Skeletal muscle satellite cell (primary cell): ENCODE results near the gene NT5C2.
"Not testable (repeated sequence)": the region's sequence is repeated elsewhere in the genome, so short reads cannot be mapped to it uniquely, and the experiment has no call there.

Source experiments
- H3K27me3 ChIP-seq: 2 replicates; pipeline ENCODE4 v1.7.0; 2013; ENCODE audit warnings: low read length; ENCODE audit not compliant: control insufficient read depth, insufficient read depth
- H3K36me3 ChIP-seq: 2 replicates; pipeline ENCODE4 v1.7.0; 2013; ENCODE audit warnings: mild to moderate bottlenecking, control low read depth, low read length; ENCODE audit not compliant: insufficient read depth
- H3K4me1 ChIP-seq: 2 replicates; pipeline ENCODE4 v1.7.0; 2013; ENCODE audit warnings: low read length; ENCODE audit not compliant: control insufficient read depth, insufficient read depth
- H3K4me2 ChIP-seq: 2 replicates; pipeline ENCODE4 v1.7.0; 2013; ENCODE audit warnings: mild to moderate bottlenecking, low read length
- H3K4me3 ChIP-seq: 2 replicates; pipeline ENCODE4 v1.7.0; 2013; ENCODE audit warnings: low read length
- H3K9ac ChIP-seq: 2 replicates; pipeline ENCODE4 v1.7.0; 2013; ENCODE audit warnings: mild to moderate bottlenecking, low read depth, low read length, moderate library complexity
- H3K9me3 ChIP-seq: replicated peaks from 2 replicates; pipeline ENCODE4 v1.7.0; 2013; ENCODE audit warnings: mild to moderate bottlenecking, control low read depth, low read length

The NT5C2 gene

GRCh38 chr10:103181244-103181643 is 11.8 kb downstream of the NT5C2 start:
- Histone ChIP-seq H3K4me2 (peak overlapping the region; percentile 14), H3K4me1 (peaks cover 24% of the 10 kb centered on the region), H3K9me3 (no peaks in the 10 kb centered on the region), H3K4me3 (no peak overlapping the region), H3K9ac (peak overlapping the region; percentile 40), H3K27me3 (no peaks in the 10 kb centered on the region), H3K36me3 (peaks cover 38% of the 10 kb centered on the region)

GRCh38 chr10:103180491-103180890 is 12.6 kb downstream of the NT5C2 start:
- Histone ChIP-seq H3K36me3 (peaks cover 39% of the 10 kb centered on the region), H3K9ac (no peak overlapping the region), H3K27me3 (no peaks in the 10 kb centered on the region), H3K9me3 (no peaks in the 10 kb centered on the region), H3K4me3 (no peak overlapping the region), H3K4me1 (peaks cover 24% of the 10 kb centered on the region), H3K4me2 (no peak overlapping the region)

- no peaks in the 10 kb centered on the region for H3K9me3 ChIP-seq
- H3K36me3 ChIP-seq, result peaks cover 60% of the 10 kb centered on the region
- peaks cover 3% of the 10 kb centered on the region for H3K4me1 ChIP-seq
- H3K4me3 ChIP-seq, result no peak overlapping the region
- no peak overlapping the region for H3K9ac ChIP-seq
- no peak overlapping the region for H3K4me2 ChIP-seq
- H3K27me3 ChIP-seq, result no peaks in the 10 kb centered on the region
These were observed 15.9 kb downstream of the NT5C2 start for GRCh38 chr10:103177123-103177522.

- H3K4me1 ChIP-seq, result no peaks in the 10 kb centered on the region
- no peaks in the 10 kb centered on the region for H3K9me3 ChIP-seq
- H3K4me3 ChIP-seq, result no peak overlapping the region
- peaks cover 68% of the 10 kb centered on the region for H3K36me3 ChIP-seq
- no peak overlapping the region for H3K4me2 ChIP-seq
- no peak overlapping the region for H3K9ac ChIP-seq
- no peaks in the 10 kb centered on the region for H3K27me3 ChIP-seq
These were observed 17.3 kb downstream of the NT5C2 start for GRCh38 chr10:103175580-103176285.

- H3K9me3 ChIP-seq, H3K4me2 ChIP-seq, H3K4me1 ChIP-seq, H3K4me3 ChIP-seq, H3K9ac ChIP-seq, H3K27me3 ChIP-seq: not testable (repeated sequence)
- peaks cover 58% of the 10 kb centered on the region for H3K36me3 ChIP-seq
These were observed 18.7 kb downstream of the NT5C2 start for GRCh38 chr10:103174324-103174723.

GRCh38 chr10:103171278-103171677 is 21.8 kb downstream of the NT5C2 start:
- H3K36me3 ChIP-seq, result peaks cover 48% of the 10 kb centered on the region
- H3K4me2 ChIP-seq, result no peak overlapping the region
- H3K4me1 ChIP-seq, result peaks cover 20% of the 10 kb centered on the region
- H3K4me3 ChIP-seq, result no peak overlapping the region
- H3K27me3 ChIP-seq, result no peaks in the 10 kb centered on the region
- H3K9ac ChIP-seq, result no peak overlapping the region
- H3K9me3 ChIP-seq, result no peaks in the 10 kb centered on the region

- H3K9ac ChIP-seq, result peak overlapping the region; percentile 75
- H3K4me1 ChIP-seq, result peaks cover 20% of the 10 kb centered on the region
- peak overlapping the region; percentile 31 for H3K4me3 ChIP-seq
- peaks cover 35% of the 10 kb centered on the region for H3K36me3 ChIP-seq
- H3K4me2 ChIP-seq, result peak overlapping the region; percentile 71
- H3K9me3 ChIP-seq, result no peaks in the 10 kb centered on the region
- no peaks in the 10 kb centered on the region for H3K27me3 ChIP-seq
These were observed 24.6 kb downstream of the NT5C2 start for GRCh38 chr10:103168438-103168837.

GRCh38 chr10:103167554-103167953 is 25.5 kb downstream of the NT5C2 start:
- not testable (repeated sequence) for H3K4me3 ChIP-seq, H3K9me3 ChIP-seq, H3K4me2 ChIP-seq, H3K27me3 ChIP-seq
- Histone ChIP-seq H3K36me3 (peaks cover 29% of the 10 kb centered on the region), H3K9ac (peak overlapping the region; percentile 75), H3K4me1 (peaks cover 20% of the 10 kb centered on the region)

- Histone ChIP-seq H3K4me1 (peaks cover 20% of the 10 kb centered on the region), H3K9me3 (no peaks in the 10 kb centered on the region), H3K27me3 (no peaks in the 10 kb centered on the region), H3K4me2 (no peak overlapping the region), H3K36me3 (peaks cover 27% of the 10 kb centered on the region), H3K9ac (no peak overlapping the region), H3K4me3 (no peak overlapping the region)
These were observed 26.5 kb downstream of the NT5C2 start for GRCh38 chr10:103166523-103166922.

GRCh38 chr10:103163766-103164403 is 29.2 kb downstream of the NT5C2 start:
- H3K36me3 ChIP-seq, result peaks cover 16% of the 10 kb centered on the region
- H3K4me1 ChIP-seq, result peaks cover 13% of the 10 kb centered on the region

GRCh38 chr10:103157246-103157645 is 35.8 kb downstream of the NT5C2 start:
- H3K27me3 ChIP-seq, result no peaks in the 10 kb centered on the region
- no peak overlapping the region for H3K4me3 ChIP-seq
- no peaks in the 10 kb centered on the region for H3K9me3 ChIP-seq
- H3K36me3 ChIP-seq, result peaks cover 4% of the 10 kb centered on the region
- H3K4me2 ChIP-seq, result no peak overlapping the region
- peaks cover 33% of the 10 kb centered on the region for H3K4me1 ChIP-seq
- H3K9ac ChIP-seq, result no peak overlapping the region

More at GRCh38 chr10:103163766-103164403, 29.2 kb downstream of the NT5C2 start:
- H3K4me2 ChIP-seq, H3K27me3 ChIP-seq, H3K9ac ChIP-seq, H3K9me3 ChIP-seq, H3K4me3 ChIP-seq: not testable (repeated sequence)
